ENCODE measurements around the gene DOCK4. TPM values are rescaled to one million over a fixed set of nuclear protein-coding genes. Genes with fewer than 3 reads are reported as not detected.

Gene DOCK4
- total RNA-seq, 4 donors from 2014 or later = 9.9 to 30.9 (median 13.7) TPM

DNA sequence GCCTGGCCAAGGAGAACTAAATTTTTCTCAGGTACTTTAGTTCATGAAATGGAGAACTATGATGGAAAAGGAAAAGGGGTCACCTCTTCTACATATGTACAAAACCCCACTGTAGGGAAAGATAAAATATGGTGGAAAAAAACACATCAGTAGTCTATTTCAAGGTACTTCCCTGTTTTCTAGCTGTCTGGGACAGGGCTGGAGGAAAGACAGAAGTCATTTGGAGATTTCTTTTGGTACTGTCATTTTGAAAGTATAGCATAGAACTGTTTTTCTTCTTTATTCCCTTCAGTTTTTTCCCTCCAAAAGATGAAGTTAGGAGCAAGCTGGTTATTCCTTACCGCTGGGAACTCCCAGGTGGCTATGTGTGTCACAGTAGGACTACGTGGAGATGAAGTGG lies 196.1 kb downstream of the DOCK4 start:
- Histone ChIP-seq H3K9me3 (no peaks in the 10 kb centered on the region), H3K27ac (no peak overlapping the region), H3K36me3 (no peaks in the 10 kb centered on the region), H3K4me1 (peaks cover 0 to 3% (median 0%) of the 10 kb centered on the region in 3 donors), H3K4me3 (no peak overlapping the region), H3K27me3 (no peaks in the 10 kb centered on the region)
- 92 to 94% methylated on average over 2 of the region's 2 CpGs for WGBS, 2 donors
- intact Hi-C loops (cut with DNase I) = no loop called here
- no peak for DNase-seq
- no peak for TF ChIP-seq POLR2A (IDR thresholded peaks at IDR 0.05)
- TF ChIP-seq, protein P1, sequence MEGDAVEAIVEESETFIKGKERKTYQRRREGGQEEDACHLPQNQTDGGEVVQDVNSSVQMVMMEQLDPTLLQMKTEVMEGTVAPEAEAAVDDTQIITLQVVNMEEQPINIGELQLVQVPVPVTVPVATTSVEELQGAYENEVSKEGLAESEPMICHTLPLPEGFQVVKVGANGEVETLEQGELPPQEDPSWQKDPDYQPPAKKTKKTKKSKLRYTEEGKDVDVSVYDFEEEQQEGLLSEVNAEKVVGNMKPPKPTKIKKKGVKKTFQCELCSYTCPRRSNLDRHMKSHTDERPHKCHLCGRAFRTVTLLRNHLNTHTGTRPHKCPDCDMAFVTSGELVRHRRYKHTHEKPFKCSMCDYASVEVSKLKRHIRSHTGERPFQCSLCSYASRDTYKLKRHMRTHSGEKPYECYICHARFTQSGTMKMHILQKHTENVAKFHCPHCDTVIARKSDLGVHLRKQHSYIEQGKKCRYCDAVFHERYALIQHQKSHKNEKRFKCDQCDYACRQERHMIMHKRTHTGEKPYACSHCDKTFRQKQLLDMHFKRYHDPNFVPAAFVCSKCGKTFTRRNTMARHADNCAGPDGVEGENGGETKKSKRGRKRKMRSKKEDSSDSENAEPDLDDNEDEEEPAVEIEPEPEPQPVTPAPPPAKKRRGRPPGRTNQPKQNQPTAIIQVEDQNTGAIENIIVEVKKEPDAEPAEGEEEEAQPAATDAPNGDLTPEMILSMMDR (IDR thresholded peaks at IDR 0.05) = no peak

DNA sequence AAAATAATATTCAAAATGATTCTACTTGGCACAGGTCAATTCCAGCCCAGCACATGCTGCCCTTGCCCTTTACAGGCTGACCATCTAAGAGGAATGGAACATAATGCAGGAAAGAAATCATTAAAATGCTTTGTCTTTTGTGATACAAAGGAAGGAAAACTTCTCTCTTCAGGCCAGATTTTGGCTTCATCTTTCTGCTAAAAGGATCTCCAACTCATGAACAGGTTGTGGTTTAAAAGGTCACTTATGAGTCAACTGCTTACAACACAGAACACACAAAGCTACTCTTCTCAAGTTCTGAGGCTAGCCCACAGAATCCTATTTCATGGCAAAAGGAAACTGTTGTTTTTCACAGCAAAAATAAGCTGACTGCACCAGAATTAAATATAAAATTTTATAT lies 197.1 kb downstream of the DOCK4 start:
- no peak for TF ChIP-seq POLR2A (IDR thresholded peaks at IDR 0.05)
- peaks cover 0 to 3% (median 0%) of the 10 kb centered on the region in 3 donors for H3K4me1 ChIP-seq
- H3K27ac ChIP-seq = no peak overlapping the region
- DNase-seq = no peak
- H3K4me3 ChIP-seq = no peak overlapping the region
- H3K27me3 ChIP-seq = no peaks in the 10 kb centered on the region
- no peaks in the 10 kb centered on the region for H3K36me3 ChIP-seq
- H3K9me3 ChIP-seq = no peaks in the 10 kb centered on the region
- intact Hi-C loops (cut with DNase I) = no loop called here

DNA sequence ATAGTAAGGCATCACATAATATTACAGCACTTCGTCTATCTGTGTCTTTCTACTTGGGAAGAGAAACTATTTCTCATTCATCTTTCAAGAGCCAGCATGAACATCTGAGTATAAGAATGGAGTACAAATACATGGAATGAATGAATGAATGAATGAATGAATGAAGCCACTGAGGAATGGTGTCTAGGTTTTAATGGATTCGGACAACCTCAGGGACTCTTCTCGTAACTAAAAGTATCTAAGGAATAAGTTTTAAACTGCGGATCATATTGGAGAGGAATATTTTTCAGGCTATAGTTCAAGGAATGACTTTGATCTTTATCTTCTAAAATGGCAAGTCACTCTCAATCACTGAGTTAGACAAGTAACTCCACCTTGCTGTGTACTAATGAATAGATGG lies 199.0 kb downstream of the DOCK4 start:
- no peak for DNase-seq
- no peaks in the 10 kb centered on the region for H3K9me3 ChIP-seq
- no peak overlapping the region for H3K27ac ChIP-seq
- intact Hi-C loops (cut with DNase I) = no loop called here
- 89 to 90% methylated on average over 4 of the region's 4 CpGs for WGBS, 2 donors
- H3K36me3 ChIP-seq = peaks cover 0 to 7% (median 0%) of the 10 kb centered on the region in 3 donors
- TF ChIP-seq POLR2A (IDR thresholded peaks at IDR 0.05) = no peak
- TF ChIP-seq, protein P1 (IDR thresholded peaks at IDR 0.05) = no peak
- no peaks in the 10 kb centered on the region for H3K27me3 ChIP-seq
- H3K4me3 ChIP-seq = no peak overlapping the region
- peaks cover 0 to 3% (median 0%) of the 10 kb centered on the region in 3 donors for H3K4me1 ChIP-seq

DNA sequence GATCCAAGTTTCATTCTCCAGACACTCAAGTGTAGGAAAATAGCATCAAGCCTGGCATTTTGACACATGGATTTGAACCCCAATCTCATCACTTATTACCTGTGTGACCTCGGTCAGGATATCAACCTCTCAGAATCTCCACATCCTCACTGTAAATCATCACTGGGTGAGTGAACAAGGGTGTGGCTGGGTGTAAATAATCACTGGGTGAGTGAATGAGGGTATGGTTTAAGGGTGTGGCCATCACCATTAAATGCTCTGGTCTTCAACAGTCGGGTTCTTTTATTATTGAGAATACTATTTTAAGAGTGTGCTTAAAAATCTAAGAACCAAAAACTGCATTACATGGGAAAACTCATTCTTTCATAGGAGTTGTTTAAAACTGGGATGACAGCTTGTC lies 200.1 kb downstream of the DOCK4 start:
- no peak overlapping the region for H3K4me3 ChIP-seq
- H3K9me3 ChIP-seq = no peaks in the 10 kb centered on the region
- peaks cover 0 to 7% (median 4%) of the 10 kb centered on the region in 3 donors for H3K4me1 ChIP-seq
- intact Hi-C loops (cut with DNase I) = no loop called here
- TF ChIP-seq, protein P1 (IDR thresholded peaks at IDR 0.05) = no peak
- TF ChIP-seq POLR2A (IDR thresholded peaks at IDR 0.05) = no peak
- no peaks in the 10 kb centered on the region for H3K27me3 ChIP-seq
- no peak for DNase-seq
- WGBS, 2 donors = 72 to 82% methylated on average over 2 of the region's 2 CpGs
- H3K27ac ChIP-seq = no peak overlapping the region
- peaks cover 0 to 7% (median 0%) of the 10 kb centered on the region in 3 donors for H3K36me3 ChIP-seq

DNA sequence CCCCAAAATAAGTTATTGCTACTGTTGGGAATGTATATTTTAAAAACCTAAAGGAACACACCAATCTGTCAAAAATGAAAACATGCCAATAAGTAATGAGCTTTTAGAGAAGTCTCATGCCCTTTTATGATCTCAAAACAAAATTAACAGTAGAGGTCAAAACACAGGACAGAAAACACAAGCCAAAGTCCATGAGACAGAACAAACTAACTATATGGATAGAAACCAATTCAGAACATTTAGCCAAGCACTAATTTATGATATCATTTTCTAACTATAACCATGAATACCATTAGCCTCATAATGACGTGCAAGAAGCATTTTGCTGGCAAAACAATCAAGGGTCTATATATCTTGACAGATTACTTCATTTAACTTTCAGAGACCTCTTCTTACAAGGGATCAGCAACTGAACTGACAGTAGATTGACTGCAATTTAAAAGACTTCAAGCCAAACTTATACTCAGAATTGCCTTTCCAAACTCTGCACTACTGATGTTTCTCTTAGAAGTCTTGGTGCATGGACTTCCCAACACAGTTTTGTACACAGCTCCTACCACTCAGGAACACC lies 200.9 kb downstream of the DOCK4 start:
- TF ChIP-seq, protein P1 (IDR thresholded peaks at IDR 0.05) = no peak
- TF ChIP-seq POLR2A (IDR thresholded peaks at IDR 0.05) = no peak
- no peak for DNase-seq
- peaks cover 0 to 7% (median 0%) of the 10 kb centered on the region in 3 donors for H3K36me3 ChIP-seq
- no peaks in the 10 kb centered on the region for H3K27me3 ChIP-seq
- no peak overlapping the region for H3K27ac ChIP-seq
- H3K4me3 ChIP-seq = no peak overlapping the region
- 50 to 59% methylated on average over 1 of the region's 1 CpG for WGBS, 2 donors
- no peaks in the 10 kb centered on the region for H3K9me3 ChIP-seq
- intact Hi-C loops (cut with DNase I) = no loop called here
- H3K4me1 ChIP-seq = peaks cover 0 to 10% (median 6%) of the 10 kb centered on the region in 3 donors

Measured in esophagus squamous epithelium (tissue), 5 donors.